BLaER1 treated with 17β-estradiol and CSF1 and Interleukin-3, amounts not matched to agents 10 nM and 100 nM (cell line): ENCODE data around the gene TNK1.

Source experiments
- H3K27ac ChIP-seq, 11 experiments: shearing (Covaris generic); formaldehyde crosslinking; 2 replicates each; pipeline ENCODE4 v1.8.1; 2022
- H3K27me3 ChIP-seq, 11 experiments: shearing (Covaris generic); formaldehyde crosslinking; 2 replicates each; pipeline ENCODE4 v1.8.1; 2022
- H3K36me3 ChIP-seq, 11 experiments: shearing (Covaris generic); formaldehyde crosslinking; 2 replicates each; pipeline ENCODE4 v1.8.1; 2022
- H3K4me1 ChIP-seq, 10 experiments: shearing (Covaris generic); formaldehyde crosslinking; 2 replicates each; pipeline ENCODE4 v1.8.1; 2022
- H3K4me2 ChIP-seq, 11 experiments: shearing (Covaris generic); formaldehyde crosslinking; 2 replicates each; pipeline ENCODE4 v1.8.1; 2022
- H3K4me3 ChIP-seq, 10 experiments: shearing (Covaris generic); formaldehyde crosslinking; 2 replicates each; pipeline ENCODE4 v1.8.1; 2022
- H3K9ac ChIP-seq, 11 experiments: shearing (Covaris generic); formaldehyde crosslinking; 2 replicates each; pipeline ENCODE4 v1.8.1; 2022
- H3K9me3 ChIP-seq, 11 experiments: shearing (Covaris generic); formaldehyde crosslinking; replicated peaks in 1 of 11; 2 replicates each; pipeline ENCODE4 v1.8.1; 2022
- H4K20me1 ChIP-seq, 11 experiments: shearing (Covaris generic); formaldehyde crosslinking; 2 replicates each; pipeline ENCODE4 v1.8.1; 2022
- Cebpa-rat ChIP-seq, 11 experiments: shearing (Covaris generic); IDR thresholded peaks; 2 replicates each; pipeline ENCODE4 v1.8.1; 2022

The TNK1 gene

DNA sequence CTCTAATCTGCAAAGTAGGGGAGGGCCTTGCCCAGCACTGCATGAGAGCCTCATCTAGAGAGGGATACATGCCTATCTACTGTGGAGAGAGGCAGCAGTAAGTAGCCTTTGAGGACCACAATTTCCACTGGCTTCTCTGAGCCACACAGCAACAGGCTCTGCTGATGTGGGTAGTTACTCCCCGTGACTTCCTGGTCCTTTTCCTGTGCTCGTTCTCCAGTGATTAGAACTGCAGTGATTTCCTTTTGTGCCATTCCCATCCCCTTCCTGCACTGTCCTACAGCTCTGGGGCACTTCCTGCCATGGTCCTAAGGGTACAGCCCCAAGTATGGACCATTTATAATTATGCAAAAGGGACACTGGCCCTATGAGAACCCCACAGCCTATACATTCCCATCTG lies 10.4 kb downstream of the TNK1 start:
- no peaks in the 10 kb centered on the region for H3K9me3 ChIP-seq
- no peak overlapping the region; a peak in 1 of 22 replicates for H3K9ac ChIP-seq
- H3K27ac ChIP-seq: no peak overlapping the region
- peaks cover 0 to 65% (median 9%) of the 10 kb centered on the region in 11 experiments; a peak in 14 of 22 replicates for H4K20me1 ChIP-seq
- TF ChIP-seq Cebpa-rat (IDR thresholded peaks at IDR 0.05): no peak
- peaks cover 32 to 64% (median 51%) of the 10 kb centered on the region in 11 experiments for H3K36me3 ChIP-seq
- peaks cover 28 to 56% (median 44%) of the 10 kb centered on the region in 10 experiments for H3K4me1 ChIP-seq
- H3K4me2 ChIP-seq: peak overlapping the region in 10 of 11 experiments; percentile 25 to 96 (median 42); a peak in 19 of 22 replicates
- no peak overlapping the region for H3K4me3 ChIP-seq
- no peaks in the 10 kb centered on the region for H3K27me3 ChIP-seq

DNA sequence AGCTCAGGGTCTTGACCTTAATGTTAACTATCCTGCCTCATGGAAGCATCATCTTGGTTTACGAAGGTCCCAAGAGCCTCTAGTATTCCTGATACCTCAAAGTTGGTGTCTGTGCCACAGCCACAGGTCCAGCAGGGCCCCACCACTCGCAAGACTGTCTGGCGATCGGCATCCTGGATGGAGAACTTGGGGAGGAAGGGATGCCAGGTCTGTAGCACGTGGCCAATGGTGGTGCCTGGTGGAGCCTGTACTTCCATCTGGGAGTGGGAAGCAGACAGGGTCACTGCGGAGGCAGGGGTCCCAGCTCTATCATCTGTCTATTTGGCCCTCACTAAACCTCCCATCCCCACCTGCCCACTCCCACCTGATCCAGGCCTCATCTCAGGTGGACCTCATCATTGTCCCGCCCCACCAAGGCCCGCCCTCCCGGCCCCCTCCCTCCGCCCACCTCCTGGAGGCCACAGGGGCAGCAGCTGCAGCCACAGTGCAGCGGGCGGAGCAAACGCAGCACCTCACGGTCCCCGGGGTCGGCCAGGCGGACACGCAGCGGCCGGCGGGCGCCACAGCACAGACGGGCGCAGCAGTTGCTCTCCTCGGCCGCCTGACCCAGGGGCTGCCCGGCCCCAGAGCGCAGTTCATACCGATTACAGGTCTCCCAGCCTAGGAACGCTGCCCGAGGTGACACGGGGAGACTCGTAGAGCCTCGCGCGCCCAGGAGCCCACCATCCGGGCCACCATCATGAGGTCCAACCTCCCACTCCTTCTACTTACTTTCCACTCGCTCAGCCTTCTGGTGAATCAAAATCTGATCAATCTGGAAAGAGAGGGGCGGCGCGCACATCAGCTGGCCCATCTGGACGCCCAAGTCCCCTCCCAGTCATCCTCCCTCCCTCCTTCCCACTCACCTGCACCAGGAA lies 12.1 kb downstream of the TNK1 start:
- H3K36me3 ChIP-seq: peaks cover 32 to 49% (median 45%) of the 10 kb centered on the region in 11 experiments
- H3K4me3 ChIP-seq: peak overlapping the region; percentile 69 to 92 (median 86)
- peak overlapping the region; percentile 84 to 98 (median 96) for H3K4me2 ChIP-seq
- peak overlapping the region; percentile 79 to 90 (median 86) for H3K9ac ChIP-seq
- TF ChIP-seq Cebpa-rat (IDR thresholded peaks at IDR 0.05): no peak
- peak overlapping the region in 10 of 11 experiments; percentile 75 to 89 (median 87); a peak in 17 of 22 replicates for H3K27ac ChIP-seq
- H3K27me3 ChIP-seq: no peaks in the 10 kb centered on the region
- peaks cover 28 to 56% (median 44%) of the 10 kb centered on the region in 10 experiments for H3K4me1 ChIP-seq
- no peaks in the 10 kb centered on the region for H3K9me3 ChIP-seq
- peaks cover 0 to 48% (median 9%) of the 10 kb centered on the region in 11 experiments; a peak in 13 of 22 replicates for H4K20me1 ChIP-seq

DNA sequence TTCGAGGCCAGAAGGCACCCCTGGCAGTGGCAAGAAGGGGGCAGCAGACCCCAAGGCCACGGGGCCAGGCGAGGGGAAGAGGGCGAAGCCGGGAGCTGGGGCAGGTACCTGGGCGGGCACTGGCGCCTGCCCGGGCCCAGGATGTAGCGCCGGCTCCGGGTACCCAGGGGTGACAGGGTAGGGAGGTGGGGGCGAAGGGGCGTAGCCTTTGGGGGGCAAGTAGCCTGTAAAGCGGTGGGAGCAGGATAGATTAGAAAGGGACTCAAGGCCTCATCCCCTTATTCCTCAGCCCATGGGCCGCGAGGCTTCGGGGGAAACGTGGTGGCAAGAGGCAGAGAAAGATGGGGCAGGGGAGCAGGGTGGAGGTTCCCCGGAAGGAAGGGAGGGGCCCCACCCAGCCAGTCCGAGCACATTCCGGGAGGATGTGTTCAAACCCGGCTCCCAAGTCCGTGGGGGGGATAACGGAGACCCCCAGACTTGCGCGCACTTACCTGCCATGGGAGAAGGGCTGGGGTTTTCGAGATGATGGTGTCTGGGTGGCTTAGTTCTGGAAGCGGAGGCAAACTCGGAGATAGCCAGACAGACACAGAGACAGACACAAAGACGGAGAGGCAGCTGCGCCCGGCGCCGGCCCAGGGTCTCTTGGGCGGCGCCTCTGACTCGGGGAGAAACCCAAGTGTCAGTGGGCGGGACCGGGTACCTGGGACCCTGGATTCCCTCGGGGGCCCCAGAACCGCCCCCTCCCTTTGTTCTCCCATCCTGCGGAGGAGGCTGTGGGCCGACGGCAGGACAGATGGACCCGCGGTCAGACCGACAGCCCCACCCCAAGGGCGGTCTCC lies 12.9 kb downstream of the TNK1 start:
- peaks cover 0 to 40% (median 9%) of the 10 kb centered on the region in 11 experiments; a peak in 9 of 22 replicates for H4K20me1 ChIP-seq
- peak overlapping the region; percentile 84 to 98 (median 96) for H3K4me2 ChIP-seq
- no peaks in the 10 kb centered on the region for H3K27me3 ChIP-seq
- H3K27ac ChIP-seq: peak overlapping the region; percentile 66 to 89 (median 87)
- TF ChIP-seq Cebpa-rat (IDR thresholded peaks at IDR 0.05): no peak
- H3K36me3 ChIP-seq: peaks cover 23 to 40% (median 38%) of the 10 kb centered on the region in 11 experiments
- H3K4me3 ChIP-seq: peak overlapping the region; percentile 69 to 92 (median 86)
- peak overlapping the region; percentile 79 to 90 (median 86) for H3K9ac ChIP-seq
- H3K9me3 ChIP-seq: no peaks in the 10 kb centered on the region
- H3K4me1 ChIP-seq: peaks cover 28 to 56% (median 41%) of the 10 kb centered on the region in 10 experiments

DNA sequence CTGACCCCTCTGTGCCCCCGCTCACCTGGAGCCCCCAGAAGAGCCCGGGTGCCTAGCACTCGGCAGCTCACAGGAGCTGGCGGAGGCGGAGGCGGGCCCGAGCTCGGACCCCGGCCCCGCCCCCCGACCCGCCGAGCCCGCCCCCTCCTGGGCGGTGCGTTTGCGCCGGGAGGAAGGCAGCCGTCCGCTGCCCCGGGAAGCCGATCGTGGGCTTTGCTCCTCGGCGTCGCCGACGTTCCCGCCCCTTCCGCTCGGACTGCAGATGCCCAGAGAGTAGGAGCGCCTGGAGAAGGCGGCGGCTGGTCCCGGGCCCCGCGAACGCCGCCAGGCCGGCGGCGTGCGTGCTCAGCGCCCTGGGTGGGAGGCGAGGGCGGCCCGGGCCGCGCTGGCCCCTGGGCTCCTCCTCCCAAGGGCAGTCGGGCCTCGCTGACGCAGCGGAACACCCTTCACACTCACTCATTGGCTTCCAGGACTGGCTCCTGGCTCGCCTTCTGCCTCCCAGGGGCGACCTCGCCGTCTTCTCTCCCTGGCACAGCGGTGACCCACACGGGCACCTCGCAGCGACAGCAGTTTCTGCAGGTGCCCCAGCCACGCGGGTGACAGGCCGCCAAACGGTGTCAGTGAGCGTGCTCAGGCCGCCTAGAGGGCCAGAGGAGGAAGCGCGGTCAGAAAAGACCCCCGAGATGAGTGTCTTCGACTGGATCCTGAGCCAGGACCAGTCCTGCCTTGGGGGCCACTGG lies 13.7 kb downstream of the TNK1 start, which contains the start of gene PLSCR3:
TSS of gene PLSCR3 (minus strand) at position 74 of the 740 bp plus-strand sequence. CDS start 415 bp downstream, outside the sequence.
- peak within 1 kb of the TSS; percentile 84 to 99 (median 96) for H3K4me2 ChIP-seq
- no peak for TF ChIP-seq Cebpa-rat (IDR thresholded peaks at IDR 0.05)
- H3K9ac ChIP-seq: peak within 1 kb of the TSS; percentile 79 to 90 (median 86)
- H3K9me3 ChIP-seq: no peaks in the 10 kb centered on the region
- H3K27ac ChIP-seq: peak within 1 kb of the TSS; percentile 69 to 89 (median 87)
- H3K4me1 ChIP-seq: peaks cover 28 to 56% (median 40%) of the 10 kb centered on the region in 10 experiments
- H3K4me3 ChIP-seq: peak within 1 kb of the TSS; percentile 69 to 92 (median 86)
- peaks cover 0 to 32% (median 8%) of the 10 kb centered on the region in 11 experiments; a peak in 8 of 22 replicates for H4K20me1 ChIP-seq
- peaks cover 15 to 32% (median 30%) of the 10 kb centered on the region in 11 experiments for H3K36me3 ChIP-seq
- H3K27me3 ChIP-seq: no peaks in the 10 kb centered on the region

DNA sequence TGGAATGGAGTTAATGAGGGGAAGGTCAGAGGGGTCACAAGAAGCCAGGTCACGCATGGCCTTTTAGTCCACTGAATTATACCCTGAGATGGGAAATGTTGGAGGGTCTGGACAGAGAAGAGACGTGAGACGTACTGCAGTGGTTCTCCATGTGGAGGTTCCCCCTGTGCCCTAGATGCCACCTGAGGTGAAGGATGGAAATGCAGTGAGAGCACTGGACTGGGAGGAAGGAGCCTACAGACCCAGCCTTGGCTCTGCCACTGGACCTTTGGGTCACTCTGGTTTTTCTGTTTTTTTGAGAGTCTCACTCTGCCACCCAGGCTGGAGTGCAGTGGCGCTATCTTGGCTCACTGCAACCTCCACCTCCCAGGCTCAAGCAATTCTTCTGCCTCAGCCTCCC lies 15.3 kb downstream of the TNK1 start:
- Histone ChIP-seq H3K9ac (no peak overlapping the region), H3K9me3 (no peaks in the 10 kb centered on the region), H3K27me3 (no peaks in the 10 kb centered on the region), H3K27ac (no peak overlapping the region), H3K4me3 (no peak overlapping the region), H4K20me1 (peaks cover 0 to 16% (median 0%) of the 10 kb centered on the region in 11 experiments; a peak in 5 of 22 replicates), H3K36me3 (peaks cover under 1 to 17% (median 15%) of the 10 kb centered on the region in 11 experiments; a peak in 18 of 22 replicates), H3K4me1 (peaks cover 25 to 41% (median 31%) of the 10 kb centered on the region in 10 experiments), H3K4me2 (0 out of 22 replicates have a peak overlapping the region, but pooled peaks of 1 of the 11 experiments have one; percentile 96)
- TF ChIP-seq Cebpa-rat (IDR thresholded peaks at IDR 0.05): no peak

DNA sequence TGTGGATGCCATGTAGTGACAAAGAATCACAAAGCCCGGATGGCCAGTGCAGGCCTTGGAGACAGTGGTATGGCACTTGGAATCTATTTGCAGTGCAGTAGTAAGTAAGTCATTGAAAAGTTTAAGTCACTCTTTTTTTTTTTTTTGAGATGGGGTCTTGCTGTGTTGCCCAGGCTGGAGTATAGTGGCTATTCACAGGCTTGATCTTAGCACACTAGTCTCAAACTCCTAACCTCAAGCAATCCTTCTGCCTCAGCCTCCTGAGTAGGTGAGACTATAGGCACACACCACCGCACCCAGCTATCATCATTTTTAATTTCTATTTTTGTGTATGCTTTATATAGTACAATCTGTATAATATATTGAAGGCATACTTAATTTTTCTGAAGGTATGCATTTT lies 17.7 kb downstream of the TNK1 start:
- H3K4me1 ChIP-seq: peaks cover 17 to 35% (median 25%) of the 10 kb centered on the region in 10 experiments
- no peak overlapping the region for H3K27ac ChIP-seq
- H3K9ac ChIP-seq: no peak overlapping the region
- no peak overlapping the region for H3K4me3 ChIP-seq
- no peaks in the 10 kb centered on the region for H3K27me3 ChIP-seq
- H3K4me2 ChIP-seq: no peak overlapping the region
- peaks cover 0 to 7% (median 0%) of the 10 kb centered on the region in 11 experiments; a peak in 2 of 22 replicates for H4K20me1 ChIP-seq
- H3K36me3 ChIP-seq: no peaks in the 10 kb centered on the region; a peak in 2 of 22 replicates
- H3K9me3 ChIP-seq: no peaks in the 10 kb centered on the region
- no peak for TF ChIP-seq Cebpa-rat (IDR thresholded peaks at IDR 0.05)

DNA sequence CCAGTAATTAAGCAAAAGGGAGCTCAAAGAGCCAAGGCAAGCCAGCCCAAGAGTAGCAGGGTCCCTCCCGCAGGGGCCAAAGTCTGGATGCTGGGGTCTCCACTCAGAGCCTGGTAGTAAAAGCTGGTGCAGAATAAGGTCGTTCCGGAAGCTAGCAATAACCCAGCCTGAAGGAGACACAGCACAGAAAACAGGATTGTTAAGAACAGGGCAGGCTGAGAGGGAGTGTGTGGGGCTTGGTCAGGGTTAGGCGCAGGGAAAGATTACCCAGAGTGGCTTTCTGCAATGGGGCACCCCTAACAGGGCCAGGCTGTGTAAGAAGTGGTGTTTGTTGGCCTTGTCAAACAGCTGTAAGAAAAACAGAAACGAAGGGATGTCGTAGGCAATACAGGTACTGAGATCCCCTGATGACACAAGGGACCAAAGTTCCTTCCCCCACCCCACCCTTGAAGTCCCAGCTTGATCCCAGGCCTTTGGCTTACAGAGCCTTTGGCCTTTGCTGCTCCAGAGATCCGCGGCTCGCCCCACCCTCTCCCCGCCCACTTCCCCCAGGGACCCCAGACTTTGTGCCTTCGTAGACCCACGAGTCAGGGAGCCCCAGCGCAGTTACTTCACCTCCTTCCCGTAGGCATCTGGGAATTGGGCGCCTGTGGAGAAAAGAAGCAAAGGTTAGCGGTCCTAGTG lies 22.3 kb downstream of the TNK1 start:
- Histone ChIP-seq H3K27ac (peak overlapping the region; percentile 26 to 83 (median 76); a peak in 21 of 22 replicates), H3K27me3 (no peaks in the 10 kb centered on the region), H3K4me1 (peaks cover 21 to 44% (median 31%) of the 10 kb centered on the region in 10 experiments), H3K4me3 (peak overlapping the region; percentile 63 to 82 (median 78)), H3K9ac (peak overlapping the region; percentile 76 to 87 (median 83)), H3K9me3 (no peaks in the 10 kb centered on the region), H3K36me3 (no peaks in the 10 kb centered on the region; a peak in 2 of 22 replicates), H4K20me1 (peaks cover 0 to 12% (median 0%) of the 10 kb centered on the region in 11 experiments; a peak in 2 of 22 replicates), H3K4me2 (peak overlapping the region; percentile 80 to 96 (median 92))
- no peak for TF ChIP-seq Cebpa-rat (IDR thresholded peaks at IDR 0.05)
